ENCODE measurements around the gene COL18A1.

COL18A1 gene

DNA sequence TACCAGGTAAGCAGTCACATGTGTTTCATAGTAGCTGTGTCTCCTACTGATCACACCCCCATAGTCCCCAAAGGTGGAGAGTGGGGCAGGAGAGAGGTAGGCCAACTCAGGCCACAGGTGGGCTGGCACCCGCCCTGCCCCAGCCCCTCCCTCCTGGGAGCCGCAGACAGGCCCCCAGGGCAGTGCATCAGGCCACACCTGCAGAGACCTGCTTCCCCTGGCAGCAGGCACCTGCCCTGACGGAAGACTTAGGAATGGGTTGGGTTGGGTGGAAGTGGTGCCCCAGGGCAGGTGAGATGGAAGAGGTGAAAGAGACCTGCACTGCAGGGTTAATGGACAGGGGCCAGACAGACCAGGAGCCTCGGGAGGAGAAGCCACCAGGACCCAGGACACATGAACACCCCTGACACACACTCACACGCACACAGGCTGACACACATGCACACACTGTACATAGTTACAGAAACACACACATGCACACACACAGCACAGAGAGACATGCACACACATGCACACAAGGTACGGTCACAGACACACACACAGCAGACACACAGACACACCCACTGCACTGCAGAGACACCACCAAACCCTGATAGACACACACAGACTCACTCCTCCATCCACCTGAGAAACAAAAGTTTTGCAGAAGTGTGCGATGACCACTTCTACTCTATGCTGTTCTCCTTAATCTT, 1.7 kb upstream of the COL18A1 start:
- no peak for DNase-seq

DNA sequence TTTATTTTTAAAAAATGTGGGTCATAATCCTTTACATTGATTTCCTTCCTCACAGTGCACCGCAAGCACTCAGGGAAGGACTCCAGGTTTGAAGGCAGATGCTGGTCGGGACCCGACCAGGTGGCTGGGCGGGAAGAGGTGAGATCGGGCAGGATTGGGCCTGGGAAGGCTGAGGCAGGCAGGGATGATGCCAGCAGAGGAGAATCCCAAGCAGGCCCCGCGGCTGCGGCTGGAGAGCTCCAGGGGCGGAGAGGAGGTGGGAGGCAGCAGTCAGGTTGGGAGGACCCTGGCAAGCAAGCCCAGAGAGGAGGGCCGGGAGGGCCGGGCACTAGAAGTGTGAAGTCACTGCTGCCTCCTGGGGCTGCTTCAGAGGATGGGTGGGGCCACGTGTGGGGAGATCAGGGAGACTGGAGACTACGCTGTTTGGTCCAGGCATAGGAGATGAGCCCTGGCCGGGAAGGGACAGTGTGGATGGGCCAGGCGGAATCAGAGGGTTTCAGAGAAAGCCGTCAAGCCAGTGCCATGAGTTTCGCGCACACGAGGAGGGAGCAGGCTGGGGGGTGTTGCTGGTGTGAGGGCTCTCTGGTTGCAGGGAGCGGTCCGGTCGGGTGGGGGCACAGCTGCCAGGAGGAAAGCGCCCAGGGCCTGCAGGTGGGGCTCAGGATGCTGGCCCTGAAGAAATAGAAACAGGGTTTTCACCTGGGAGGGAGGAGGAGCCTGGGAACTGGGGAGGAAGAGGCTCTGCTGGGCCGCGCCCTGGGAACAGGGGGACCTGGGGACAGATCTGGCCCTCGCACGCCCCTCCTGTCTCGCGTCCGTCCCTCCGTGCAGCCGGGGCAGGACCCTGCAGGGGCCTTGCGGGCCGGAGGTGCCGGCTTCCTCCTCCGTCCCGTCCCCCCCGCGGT, 888 bp upstream of the COL18A1 start:
- peak; percentile 32 for DNase-seq

DNA sequence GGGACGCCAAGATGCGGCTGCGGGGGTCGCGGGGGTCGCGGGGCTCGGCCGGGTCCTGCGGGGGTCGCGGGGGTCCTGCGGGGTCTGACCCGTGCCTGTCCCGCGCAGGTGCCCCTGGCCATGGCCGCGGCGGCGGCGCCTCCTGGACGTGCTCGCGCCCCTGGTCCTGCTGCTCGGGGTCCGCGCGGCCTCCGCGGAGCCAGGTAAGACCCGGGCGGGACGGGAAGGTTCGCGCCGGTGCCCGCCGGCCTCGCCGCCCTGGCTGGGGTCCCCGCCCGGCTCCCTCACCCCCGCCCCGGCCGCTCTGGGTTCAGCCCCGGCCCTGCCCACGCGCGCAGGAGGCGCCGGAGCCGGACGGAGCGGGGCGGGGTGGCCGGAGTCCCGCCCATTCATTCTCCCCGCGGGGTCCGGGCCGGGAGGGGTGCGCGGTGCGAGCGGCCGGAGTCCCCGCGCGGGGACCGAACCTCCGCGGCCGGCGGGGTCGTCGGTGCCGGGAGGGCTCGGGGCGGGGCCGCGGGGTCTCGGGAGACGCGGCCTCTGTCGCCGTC, 380 bp downstream of the COL18A1 start:
- no peak for DNase-seq

DNA sequence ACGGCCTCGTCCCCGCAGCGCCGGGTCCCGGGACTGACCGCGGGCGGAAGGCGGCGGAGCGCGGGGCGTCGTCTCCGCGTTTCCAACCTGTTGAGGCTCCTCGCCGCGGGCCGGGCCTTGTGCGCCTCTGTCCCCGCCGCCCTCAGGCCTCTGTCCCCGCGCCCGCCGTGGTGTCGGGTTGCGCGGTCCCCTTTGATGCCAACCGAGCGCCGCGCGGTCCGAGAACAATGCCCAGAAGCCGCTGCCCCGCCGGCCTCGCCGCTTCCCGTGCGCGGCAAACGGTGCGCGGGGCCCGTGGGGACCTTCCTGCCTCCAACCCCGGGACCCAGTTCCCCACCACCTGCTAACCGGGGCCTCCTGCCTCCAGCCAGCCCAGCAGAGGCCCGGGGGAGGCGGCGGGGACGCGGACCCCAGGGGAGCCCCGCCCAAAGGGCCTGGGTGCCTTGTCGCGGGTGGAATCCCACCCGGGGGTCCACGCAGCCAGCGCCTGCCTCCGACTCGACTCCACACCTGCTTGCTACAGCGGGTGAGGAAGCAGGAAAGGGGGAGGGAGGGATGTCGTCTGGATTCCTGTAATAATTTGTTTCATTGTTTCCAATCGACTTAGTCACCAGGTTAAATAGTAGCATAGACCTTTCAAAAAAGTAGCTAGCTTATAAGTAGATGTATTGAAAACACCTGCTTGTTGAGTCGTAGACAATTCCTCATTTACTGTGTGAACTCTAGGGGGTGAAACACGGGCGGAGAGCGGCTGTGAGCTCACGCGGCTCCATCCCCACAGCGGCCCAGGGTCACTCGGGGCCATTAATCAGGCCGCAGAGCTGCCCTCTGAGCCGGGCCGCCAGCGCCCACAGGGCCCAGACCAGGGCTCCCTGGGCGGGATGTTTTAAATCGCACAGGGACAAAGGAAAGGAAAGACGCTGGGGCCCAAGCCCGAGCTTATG, 1.1 kb downstream of the COL18A1 start:
- no peak for DNase-seq

DNA sequence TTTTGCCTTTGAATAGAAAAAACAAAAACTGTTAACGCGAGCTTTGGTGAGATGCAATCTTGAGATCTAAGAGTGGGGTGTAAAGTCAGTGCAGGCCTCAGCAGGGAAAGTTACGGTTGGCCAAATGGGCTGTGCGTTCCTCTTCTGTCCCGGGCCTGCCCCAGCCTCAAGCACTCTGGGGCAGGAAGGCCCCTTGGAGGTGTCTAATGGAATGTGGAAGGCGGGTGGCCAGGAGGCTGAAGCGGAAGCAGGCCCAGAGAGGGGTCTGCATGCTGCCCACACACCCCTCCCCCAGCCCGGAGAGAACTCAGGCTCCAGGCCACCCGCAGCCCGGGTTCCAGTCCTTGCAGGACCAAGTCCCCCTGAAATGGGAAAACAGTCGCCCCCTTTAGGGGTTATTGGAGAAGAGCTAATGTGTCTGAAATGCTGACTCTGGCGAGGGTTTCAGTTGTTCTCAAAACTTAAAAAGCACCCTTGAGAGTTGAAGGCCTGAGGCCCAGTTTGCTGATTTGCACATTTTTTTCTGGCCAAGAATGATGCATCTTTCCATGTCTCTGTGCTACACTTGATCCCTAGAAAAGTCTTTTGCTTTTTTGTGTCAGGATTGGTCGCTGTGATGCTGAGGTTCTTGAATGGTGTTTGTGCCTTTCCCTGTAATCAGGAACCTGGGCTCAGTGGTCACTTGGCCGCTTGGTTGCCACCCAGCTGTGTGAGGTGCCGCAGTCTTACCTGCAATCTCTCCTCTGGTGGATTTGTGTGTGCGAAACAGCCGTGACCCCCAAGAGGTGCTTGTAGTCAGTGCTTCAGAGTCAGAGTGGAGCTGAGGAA, 2.0 kb downstream of the COL18A1 start:
- DNase-seq = no peak

DNA sequence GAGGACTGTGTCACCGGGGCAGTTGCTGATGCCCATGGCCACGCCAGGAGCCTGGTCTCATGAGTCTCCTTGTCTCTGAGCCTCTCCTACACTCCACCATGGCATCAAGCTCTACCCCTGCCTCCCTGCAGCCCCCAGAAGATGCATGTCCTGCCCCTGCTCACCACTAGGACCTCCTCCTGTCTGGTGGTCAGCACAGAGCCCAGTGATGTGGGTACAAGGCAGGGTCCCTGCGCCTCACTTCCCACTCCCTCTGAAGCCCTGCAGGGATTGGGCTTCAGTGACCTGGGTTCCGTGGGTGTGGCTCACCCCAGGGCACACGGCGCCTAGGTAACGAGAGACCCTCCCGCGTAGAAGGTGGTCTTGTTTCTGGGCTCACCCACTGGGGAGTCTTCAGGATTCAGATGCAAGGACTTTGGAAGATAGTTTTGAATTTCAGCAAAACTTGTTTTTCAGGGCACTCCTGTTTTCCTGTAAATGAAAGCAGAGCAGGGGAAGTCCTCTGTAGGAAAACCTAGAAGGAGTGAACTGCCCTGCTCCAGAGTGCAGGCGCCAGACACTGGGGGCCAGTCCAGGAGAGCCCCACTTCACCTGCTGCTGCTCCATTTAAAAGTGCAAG, 2.8 kb downstream of the COL18A1 start:
- DNase-seq = no peak

DNA sequence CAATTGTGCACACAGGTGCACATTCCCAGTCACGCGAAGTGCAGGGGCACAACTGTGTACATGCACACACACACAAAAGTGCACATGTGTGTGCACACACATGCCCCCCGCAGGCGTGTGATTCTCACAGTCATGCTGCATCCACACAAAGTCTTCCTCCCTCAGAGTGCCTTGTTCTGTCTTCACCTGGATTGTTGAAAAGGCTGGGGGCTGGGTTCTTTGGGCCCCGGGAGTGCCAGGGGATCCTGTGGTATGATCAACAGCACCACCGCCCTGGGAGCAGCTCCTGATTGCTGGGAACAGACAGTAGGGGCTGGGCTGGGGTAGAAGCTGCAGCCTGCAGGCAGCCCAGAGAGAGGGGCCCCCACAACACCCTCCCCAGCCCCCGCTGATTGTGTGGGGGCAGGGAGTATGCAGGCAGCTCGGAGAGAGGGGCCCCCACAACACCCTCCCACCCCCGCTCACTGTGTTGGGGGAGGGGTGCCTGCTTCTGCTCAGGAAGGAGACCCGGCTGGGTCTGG, 3.4 kb downstream of the COL18A1 start:
- DNase-seq = no peak

DNA sequence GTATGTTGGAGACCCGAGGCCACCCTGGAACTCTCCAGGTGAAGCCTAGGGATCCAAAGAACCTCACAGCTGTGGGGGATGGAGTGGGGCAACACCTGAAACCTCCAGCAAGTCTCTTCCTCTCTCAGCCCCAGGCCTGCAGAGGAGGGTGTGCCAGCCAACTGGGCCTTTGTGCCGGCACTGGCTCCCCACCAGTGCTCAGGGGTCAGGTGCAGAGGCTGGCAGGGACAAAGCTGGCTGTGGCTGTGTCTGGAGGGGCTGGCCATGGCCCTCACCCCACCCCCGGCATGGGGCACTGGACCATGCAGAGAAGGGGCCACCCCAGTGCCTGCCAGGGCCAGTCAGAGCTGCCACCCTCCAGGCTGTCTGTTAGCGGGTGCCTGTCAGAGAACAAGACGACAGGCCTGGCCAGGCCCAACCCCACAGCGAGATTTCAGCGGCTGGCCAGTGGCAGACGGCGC, 3.9 kb downstream of the COL18A1 start:
- DNase-seq = no peak

DNA sequence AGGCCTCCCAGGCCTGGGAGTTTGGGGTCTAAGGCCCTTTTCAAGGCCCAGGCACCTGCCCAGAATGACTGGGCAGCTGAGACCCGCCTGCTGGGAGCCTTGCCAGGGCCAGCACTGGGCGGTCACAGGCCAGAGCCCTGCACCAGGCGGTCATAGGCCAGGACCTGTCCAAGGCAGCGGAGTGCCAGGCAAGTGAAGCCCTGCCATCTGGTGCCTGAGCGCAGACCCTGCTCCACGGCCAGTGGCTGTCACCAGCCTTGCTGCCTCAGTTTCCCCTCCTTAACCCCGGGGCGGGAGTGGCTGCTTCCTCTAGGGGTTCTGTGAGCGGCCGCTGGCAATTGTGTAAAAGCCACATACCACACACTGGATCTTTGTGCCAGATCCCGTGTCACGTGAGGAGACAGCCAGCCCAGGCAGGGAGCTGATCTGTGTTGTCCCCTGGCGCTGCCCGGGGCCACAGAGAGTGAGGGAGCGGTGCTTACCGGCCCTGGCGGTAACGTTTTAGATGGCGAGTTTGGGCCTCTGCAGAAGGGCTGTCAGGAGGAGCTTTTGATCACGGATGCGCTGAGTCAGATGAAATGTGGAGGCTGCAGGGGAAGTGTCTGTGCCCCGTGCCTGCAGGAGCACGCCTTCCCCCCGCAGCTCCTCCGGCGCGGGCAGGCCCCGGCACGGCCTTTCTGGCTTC, 4.6 kb downstream of the COL18A1 start:
- DNase-seq = no peak

DNA sequence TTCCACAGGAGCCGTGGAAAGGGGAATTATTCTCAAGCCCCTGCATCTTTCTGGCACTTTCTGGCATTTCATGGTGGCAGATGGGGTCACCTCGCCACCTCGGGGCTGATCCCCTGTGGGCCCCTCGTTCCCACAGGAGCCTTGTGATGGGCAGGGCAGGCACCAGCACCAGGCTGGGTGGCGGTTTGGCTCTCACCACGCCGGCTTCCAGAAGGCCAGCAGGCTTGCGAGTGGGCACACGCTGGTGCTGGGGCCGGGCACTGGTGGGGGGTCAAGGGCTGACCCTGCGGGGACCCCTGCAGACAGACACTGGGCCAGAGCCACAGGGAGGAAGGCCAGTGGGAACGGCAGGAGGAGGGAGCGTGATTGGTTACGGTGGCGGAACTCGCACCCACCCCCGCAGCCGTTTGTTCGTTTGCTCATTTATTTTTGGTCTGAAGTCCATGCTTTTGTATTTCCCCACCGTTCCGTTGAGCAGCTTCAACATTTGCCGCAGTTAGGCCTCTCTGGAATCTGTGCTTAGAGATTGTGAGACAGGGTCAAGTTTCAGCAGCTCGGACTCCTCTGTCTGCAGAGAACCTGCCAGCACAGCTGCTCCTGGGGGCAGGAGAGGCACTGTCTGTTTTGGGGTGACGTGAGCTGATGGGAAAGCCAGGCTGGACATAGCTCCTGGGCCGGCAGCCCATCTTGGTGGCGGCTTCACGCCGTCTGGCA, 5.3 kb downstream of the COL18A1 start:
- DNase-seq = no peak

DNA sequence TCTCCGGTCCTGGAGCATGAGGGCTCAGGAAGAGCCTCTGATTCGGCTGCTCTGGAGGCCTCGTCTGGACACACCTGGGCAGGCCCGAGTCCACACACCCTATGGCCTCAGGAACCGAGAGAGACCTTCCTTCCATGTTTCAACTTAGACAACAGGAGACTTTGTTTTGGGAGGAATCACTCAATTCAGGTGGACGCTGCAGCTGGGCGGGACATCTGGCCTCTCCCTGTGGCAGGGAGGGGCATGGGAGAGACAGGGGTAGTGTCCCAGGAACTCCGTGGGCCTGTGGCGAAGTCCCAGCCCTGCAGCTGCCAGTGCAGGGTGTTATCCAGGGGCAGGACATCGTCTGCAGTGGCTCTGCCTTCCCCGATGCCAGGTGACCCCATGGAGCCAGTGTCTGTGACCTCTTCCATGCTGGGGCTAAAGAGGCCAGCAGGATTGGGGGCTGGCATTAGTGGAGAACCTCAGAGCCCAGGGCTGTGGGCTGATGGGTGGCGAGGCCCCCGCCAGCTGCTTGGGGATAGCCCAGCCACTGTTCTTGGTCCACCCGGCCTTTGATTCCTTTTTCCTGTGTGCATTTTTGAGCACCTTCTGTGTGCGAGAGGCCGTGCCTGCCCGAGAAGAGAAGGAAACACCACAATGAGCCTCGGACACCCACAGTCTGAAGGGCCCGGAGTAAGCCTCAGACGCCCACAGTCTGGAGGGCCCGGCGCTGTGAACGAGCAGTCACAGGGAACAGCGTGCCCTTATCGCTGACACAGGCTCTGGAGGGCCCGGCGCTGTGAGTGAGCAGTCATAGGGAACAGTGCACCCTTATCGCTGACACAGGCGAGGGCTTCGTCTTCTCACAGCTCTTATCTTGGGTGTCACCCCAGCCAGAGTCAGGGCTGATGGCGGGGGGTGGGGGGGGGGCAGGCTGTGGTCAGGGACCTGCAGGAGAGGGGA, 6.2 kb downstream of the COL18A1 start:
- DNase-seq = no peak

DNA sequence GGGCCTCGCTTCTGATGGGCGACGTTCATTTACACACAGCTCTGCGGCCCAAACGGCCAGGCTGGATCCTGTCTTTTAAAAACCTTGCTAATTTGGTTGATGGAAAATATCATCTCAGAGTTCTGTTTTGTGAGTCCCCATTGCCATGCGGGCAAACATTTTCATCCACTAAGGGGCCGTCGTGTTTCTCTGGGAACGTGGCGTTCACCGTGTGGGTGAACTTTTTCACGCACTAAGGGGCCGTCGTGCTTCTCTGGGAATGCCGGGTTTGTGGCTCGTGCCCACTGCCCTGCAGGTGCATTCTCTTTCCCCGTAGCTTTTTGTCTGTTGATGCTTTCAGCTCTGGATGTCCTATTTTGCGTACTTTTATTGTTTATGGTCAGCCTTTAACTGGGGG, 6.8 kb downstream of the COL18A1 start:
- DNase-seq = no peak

DNA sequence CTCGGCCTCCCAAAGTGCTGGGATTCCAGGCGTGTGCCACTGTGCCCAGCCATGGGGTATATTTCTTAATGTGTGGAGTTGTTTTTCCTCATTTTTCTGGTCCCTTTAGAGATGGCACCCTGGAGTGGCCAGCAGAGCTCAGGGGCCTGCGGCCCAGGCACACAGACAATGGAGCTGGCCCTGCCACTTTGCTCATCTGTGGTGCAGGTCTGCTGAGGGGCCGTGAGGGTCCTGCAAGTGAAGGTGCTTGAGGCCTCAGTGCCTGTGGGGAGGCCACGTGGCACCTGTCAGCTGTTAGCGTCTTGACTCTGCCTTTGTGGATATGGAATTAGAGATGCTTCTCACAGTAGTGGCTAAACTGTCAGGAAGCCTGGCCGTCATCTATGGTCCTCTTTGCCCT, 7.5 kb downstream of the COL18A1 start:
- DNase-seq = no peak

DNA sequence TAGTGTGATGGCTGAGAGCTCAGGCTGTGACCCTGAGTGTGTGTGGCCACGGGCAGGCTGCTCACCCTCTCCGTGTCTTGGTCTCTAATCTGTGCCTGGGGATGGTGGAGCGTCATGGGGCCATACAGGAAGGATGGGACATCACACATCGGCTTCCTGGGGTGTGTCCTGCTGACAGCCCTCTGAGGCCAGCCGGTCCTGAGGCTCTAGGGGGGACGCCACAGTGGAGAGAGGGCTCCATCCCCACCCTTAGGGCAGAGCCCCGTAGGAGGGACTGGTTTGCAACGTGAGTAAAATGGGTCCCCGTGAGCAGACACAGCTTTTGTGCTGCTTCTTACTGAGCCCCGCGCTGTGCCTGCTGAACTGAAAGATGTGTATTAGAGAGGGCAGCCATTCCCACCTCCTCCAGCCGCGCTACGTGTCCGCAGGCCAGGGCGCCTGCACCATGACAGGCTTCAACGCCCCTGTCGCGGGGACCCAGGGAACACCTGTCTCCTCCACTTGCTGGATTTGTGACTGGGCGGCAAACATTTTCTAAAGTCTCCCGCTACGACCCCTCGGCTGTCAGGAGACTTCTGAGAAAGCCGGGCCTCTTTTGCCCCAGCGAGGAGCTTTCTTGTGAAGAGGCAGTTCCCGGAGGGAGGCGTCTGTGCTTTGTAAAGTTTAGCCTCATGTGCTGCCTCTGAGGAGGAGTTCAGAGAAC, 8.1 kb downstream of the COL18A1 start:
- DNase-seq = no peak

DNA sequence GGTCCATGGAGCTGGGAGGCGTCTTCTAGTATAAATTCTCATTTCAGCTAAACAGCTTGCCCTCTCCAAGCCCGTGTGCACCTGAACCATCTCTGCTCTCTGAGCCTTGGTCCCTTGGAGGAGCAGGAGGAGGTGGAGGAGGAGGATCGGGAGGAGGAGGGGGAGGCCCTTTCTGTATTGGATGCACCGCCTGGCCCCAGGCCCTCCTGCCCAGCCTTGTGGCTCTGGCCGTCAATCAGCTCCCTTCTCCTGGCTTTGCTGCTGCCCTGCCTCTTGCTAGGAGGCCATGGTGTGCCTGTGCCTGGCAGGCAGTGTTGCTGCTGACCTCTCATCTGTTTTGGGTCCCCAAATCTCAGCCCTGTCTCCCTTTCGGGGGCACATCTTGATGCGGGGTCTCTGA, 9.0 kb downstream of the COL18A1 start:
- no peak for DNase-seq

DNA sequence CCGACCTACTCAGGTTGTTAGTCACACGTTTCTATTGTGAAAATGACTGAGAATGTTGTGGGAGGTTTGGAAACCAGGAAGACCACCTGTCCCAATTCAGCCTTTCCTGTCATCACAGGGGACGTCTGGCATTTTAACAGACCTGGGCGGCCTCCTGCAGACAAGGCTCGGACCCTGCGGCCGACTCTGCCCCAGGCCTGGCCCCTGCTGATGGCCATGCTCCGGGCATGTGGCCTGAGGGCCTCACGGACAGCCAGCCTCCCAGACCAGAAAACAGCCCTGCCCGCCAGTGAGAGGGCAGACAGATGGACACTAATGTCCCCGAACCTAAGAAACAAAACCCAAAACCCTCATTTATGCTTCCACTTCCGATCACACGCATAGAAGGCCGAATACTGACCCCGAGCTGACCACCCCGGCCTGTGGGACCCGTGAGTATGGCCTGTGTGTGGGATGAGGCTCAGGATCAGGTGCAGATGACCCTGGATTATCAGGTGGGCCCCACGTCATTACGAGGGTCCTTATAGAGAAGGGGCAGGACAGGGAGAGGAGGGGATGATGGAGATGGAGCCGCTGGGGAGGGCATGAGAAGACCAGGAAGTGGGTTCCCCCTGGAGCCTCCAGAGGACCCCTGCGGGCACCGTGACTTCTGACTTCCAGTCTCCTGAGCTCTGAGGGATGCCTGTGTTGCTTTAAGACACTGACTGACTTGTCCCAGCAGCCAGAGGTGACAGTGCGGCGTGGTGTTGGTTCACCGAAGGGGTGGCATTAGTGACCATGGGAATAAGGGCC, 9.6 kb downstream of the COL18A1 start:
- DNase-seq = no peak

Measured in DMS79 (cell line).